ENCODE results near the gene MYO5C.

Gene MYO5C

DNA sequence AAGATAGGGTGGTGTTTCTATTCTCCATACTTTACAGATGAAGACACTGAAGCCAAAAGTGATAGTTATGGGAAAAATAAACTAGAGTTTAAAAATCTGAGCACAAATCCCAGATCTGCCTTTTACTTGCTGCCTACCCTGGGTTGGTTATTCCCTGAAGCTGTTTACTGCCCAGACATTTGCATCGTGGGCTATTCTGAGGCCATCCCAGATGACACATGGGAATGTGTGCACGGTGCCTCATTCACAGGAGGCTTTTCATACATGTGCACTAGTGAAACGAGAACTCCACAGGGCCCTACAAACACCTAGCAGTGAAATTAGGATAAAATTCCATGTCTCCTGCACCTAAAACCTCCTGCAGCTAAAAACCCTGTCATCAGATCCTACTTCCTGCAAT, 17.5 kb downstream of the MYO5C start:
- Histone ChIP-seq H3K9me3 (no peaks in the 10 kb centered on the region), H3K27me3 (peaks cover 17% of the 10 kb centered on the region), H3K4me3 (ENCODE audit: low read depth, low read length) (no peak overlapping the region), H3K36me3 (no peaks in the 10 kb centered on the region), H3K4me1 (no peaks in the 10 kb centered on the region)
- no peak for DNase-seq
- TF ChIP-seq, protein P1, sequence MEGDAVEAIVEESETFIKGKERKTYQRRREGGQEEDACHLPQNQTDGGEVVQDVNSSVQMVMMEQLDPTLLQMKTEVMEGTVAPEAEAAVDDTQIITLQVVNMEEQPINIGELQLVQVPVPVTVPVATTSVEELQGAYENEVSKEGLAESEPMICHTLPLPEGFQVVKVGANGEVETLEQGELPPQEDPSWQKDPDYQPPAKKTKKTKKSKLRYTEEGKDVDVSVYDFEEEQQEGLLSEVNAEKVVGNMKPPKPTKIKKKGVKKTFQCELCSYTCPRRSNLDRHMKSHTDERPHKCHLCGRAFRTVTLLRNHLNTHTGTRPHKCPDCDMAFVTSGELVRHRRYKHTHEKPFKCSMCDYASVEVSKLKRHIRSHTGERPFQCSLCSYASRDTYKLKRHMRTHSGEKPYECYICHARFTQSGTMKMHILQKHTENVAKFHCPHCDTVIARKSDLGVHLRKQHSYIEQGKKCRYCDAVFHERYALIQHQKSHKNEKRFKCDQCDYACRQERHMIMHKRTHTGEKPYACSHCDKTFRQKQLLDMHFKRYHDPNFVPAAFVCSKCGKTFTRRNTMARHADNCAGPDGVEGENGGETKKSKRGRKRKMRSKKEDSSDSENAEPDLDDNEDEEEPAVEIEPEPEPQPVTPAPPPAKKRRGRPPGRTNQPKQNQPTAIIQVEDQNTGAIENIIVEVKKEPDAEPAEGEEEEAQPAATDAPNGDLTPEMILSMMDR (IDR thresholded peaks at IDR 0.05; ENCODE audit: low read depth, low read length): no peak

DNA sequence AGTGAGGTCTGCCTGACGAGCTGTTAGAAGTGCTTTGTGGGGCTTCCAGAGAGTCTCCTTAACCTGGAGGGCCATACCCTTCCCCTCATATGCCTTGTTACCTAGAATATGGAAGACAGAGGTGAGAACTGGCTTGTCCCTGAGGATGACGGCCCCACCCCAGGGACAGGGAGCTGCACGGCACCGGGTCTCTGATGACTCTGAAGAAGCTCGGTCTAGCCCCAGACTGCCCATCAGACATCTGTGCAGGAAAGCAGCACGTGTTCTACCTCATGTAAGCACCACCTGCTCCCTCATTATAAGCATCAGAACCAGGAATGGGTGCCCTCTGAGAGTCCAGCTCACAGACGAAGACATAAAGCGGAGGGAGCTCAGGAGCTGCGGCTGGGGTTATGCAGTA, 18.0 kb downstream of the MYO5C start:
- Histone ChIP-seq H3K9me3 (no peaks in the 10 kb centered on the region), H3K4me1 (no peaks in the 10 kb centered on the region), H3K27me3 (peaks cover 22% of the 10 kb centered on the region), H3K36me3 (no peaks in the 10 kb centered on the region), H3K4me3 (ENCODE audit: low read depth, low read length) (no peak overlapping the region)
- TF ChIP-seq, protein P1 (IDR thresholded peaks at IDR 0.05; ENCODE audit: low read depth, low read length): no peak
- no peak for DNase-seq

DNA sequence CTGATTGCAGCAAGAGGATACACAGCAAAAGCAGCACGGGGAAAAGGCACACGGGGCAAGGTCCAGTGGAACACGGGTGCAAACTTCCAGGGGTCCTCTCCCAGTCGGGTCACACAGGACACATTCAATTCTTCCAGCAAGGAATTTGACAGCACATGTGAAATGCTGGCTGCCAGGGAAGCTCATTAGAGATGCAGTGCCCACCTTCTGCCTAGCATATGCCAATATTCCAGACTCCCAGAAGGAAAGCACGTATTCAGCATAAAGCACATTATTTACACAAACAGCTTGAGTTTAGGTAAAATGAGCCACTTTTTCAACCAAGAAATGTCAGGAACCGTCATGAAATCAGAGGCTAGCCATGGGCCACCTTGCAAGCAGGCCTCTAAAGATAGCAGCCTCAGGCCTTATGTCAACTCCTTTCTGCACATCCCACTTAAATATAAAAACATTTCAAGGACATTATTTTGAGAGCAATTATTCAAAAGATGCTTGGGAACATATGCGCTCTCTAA, 19.3 kb downstream of the MYO5C start:
- peaks cover 27% of the 10 kb centered on the region for H3K27me3 ChIP-seq
- no peaks in the 10 kb centered on the region for H3K4me1 ChIP-seq
- TF ChIP-seq, protein P1 (IDR thresholded peaks at IDR 0.05; ENCODE audit: low read depth, low read length): no peak
- H3K9me3 ChIP-seq: no peaks in the 10 kb centered on the region
- no peaks in the 10 kb centered on the region for H3K36me3 ChIP-seq
- DNase-seq: no peak
- no peak overlapping the region for H3K4me3 ChIP-seq (ENCODE audit: low read depth, low read length)

DNA sequence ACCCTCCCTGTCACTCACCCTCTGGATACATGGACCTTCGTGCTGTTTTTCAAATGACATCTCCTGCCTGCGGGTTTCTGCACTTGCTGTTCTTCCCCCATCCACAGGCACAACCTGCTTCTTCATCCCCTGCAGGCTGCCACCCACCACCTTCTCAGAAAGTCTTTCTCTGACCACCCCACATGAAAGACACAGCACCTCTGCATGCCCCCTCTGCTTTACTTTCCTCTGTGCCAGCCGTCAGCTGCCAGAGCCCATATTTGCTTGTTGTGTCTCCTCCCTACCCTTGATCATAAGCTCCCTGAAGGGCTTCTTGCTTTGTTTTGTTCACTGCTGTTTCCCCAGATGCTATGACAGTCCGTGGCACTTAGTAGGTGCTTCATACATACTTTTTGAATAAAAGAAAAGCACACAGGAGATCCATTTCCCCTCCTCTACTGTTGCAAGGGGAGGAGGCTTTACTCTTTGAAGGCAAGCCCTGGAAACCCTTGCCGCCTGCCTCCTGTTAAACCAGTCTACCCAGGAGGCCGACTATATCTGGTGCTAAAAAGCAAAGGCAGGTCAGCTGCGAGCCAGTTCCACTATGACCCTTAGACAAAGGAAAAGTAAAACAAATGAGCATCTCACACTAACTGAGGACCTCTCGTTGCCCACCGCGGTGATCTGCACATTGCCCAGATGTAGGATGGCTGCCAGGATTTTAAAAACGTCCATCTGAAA, 31.9 kb downstream of the MYO5C start:
- no peak for DNase-seq
- no peaks in the 10 kb centered on the region for H3K27me3 ChIP-seq
- no peak overlapping the region for H3K4me3 ChIP-seq (ENCODE audit: low read depth, low read length)
- TF ChIP-seq, protein P1 (IDR thresholded peaks at IDR 0.05; ENCODE audit: low read depth, low read length): no peak
- no peaks in the 10 kb centered on the region for H3K4me1 ChIP-seq
- H3K36me3 ChIP-seq: no peaks in the 10 kb centered on the region
- no peaks in the 10 kb centered on the region for H3K9me3 ChIP-seq

DNA sequence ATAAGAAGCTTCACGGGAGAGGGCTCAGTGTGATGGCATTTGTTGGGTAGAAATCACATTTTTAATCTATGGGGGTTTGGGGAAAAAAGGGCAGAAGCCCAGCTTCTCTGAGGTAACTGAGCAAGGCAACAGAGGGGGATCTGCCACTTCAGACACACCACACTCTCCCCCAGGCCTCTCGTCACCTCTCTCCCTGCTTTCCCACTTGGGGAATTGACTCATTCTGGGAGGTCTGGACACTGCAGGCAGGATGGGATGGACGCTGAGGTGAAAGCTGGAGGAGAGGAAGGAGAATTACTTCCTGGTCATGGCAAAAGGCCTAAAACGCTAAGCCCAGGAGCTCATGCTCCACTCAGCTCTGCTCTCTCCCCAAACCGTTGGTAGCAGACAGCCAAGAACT, 33.2 kb downstream of the MYO5C start:
- H3K9me3 ChIP-seq: no peaks in the 10 kb centered on the region
- no peak overlapping the region for H3K4me3 ChIP-seq (ENCODE audit: low read depth, low read length)
- no peak for DNase-seq
- no peaks in the 10 kb centered on the region for H3K27me3 ChIP-seq
- no peaks in the 10 kb centered on the region for H3K36me3 ChIP-seq
- TF ChIP-seq, protein P1 (IDR thresholded peaks at IDR 0.05; ENCODE audit: low read depth, low read length): no peak
- no peaks in the 10 kb centered on the region for H3K4me1 ChIP-seq

DNA sequence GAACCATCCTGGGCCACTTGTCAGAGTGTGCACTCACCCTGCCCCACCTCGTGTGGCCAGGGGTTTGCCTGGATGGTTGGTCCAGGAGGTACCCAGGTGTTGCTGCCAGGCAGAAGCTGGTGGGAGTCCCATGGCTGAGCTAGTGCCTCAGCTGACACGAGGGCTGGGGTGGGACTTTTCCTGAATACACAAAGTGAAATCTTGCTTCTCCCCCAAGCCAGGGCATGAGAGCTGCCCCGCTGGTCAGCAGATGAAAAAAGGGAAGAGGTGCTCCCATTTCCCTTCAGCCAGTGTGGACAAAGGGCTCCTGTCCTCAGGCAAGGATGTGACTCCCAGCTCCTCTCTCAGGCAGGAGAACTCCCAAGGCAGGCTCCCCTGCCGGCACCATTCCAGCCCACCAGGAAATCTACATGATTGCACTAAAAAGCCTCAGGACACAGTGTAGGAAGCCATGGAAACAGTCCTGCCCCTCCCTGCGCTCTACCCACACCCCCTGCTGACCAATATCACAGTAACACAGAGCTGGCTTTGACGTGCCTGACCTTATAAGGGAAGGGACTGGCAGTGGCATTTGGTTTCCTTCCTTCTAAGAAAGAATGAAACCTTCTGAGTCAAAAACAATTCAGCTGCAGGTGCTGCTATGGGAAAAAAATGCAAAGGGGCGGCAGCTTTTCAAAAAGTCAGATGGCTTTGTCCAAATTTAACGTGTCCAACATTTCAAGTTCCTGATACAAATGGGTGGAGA, 33.9 kb downstream of the MYO5C start:
- Histone ChIP-seq H3K4me1 (no peaks in the 10 kb centered on the region), H3K36me3 (no peaks in the 10 kb centered on the region), H3K9me3 (no peaks in the 10 kb centered on the region), H3K4me3 (ENCODE audit: low read depth, low read length) (no peak overlapping the region), H3K27me3 (no peaks in the 10 kb centered on the region)
- TF ChIP-seq, protein P1 (IDR thresholded peaks at IDR 0.05; ENCODE audit: low read depth, low read length): peak; percentile 20; the same call in 1 of the 2 replicates
- peak; percentile 62 for DNase-seq

Data from BE2C (cell line).